Sigmoid colon (tissue), 4 donors: Measurements from ENCODE around the gene PCDHA7.
"Not testable (repeated sequence)": the region's sequence is repeated elsewhere in the genome, so short reads cannot be mapped to it uniquely, and the experiment has no call there.

Experiments used
- CTCF ChIP-seq, 4 experiments: fragments of 450-650 bp in 3 of 4; fragments of 200-600 bp in 1 of 4; IDR thresholded peaks; one replicate each; pipeline ENCODE4 v1.5.1; 2016 to 2019; ENCODE audit warnings: antibody characterized with exemption in 4 of 4, mild to moderate bottlenecking in 3 of 4, moderate library complexity in 2 of 4
- EP300 ChIP-seq, 4 donors: sonication (generic); formaldehyde crosslinking; IDR thresholded peaks; one replicate each; pipeline ENCODE4 v1.6.1; 2017; ENCODE audit warnings: antibody characterized with exemption in 4 of 4
- POLR2A ChIP-seq, 2 donors: fragments of 450-650 bp; IDR thresholded peaks; one replicate each; pipeline ENCODE4 v1.6.1; 2016; ENCODE audit warnings: antibody characterized with exemption in 2 of 2, mild to moderate bottlenecking in 2 of 2, moderate library complexity in 2 of 2
- POLR2AphosphoS5 ChIP-seq, 4 donors: sonication (generic); formaldehyde crosslinking; IDR thresholded peaks; one replicate each; pipeline ENCODE4 v1.6.1; 2017; ENCODE audit warnings: antibody characterized with exemption in 4 of 4

- TF ChIP-seq EP300, CTCF, POLR2A, POLR2AphosphoS5 (IDR thresholded peaks at IDR 0.05): not testable (repeated sequence)
These were observed 46.6 kb upstream of the PCDHA7 start for GRCh38 chr5:140787422-140787821.
